ENCODE data around the gene PIGM. TPM values are rescaled to one million over a fixed set of nuclear protein-coding genes. Genes with fewer than 3 reads are reported as not detected.

Gene PIGM
- total RNA-seq, 1 donor from 2014 or later = 3.7 TPM

GRCh38 chr1:160022330-160023310, 9.2 kb downstream of the PIGM start:
- no peak for DNase-seq (ENCODE audit: low read depth)

- no peak for DNase-seq (ENCODE audit: low read depth)
These were observed 10.3 kb downstream of the PIGM start for GRCh38 chr1:160021376-160022074.

GRCh38 chr1:160020196-160020595, 11.6 kb downstream of the PIGM start:
- DNase-seq (ENCODE audit: low read depth) = no peak

GRCh38 chr1:160018900-160019299, 12.9 kb downstream of the PIGM start:
- DNase-seq (ENCODE audit: low read depth) = peak; percentile 25

GRCh38 chr1:160018347-160018746, 13.4 kb downstream of the PIGM start:
- DNase-seq (ENCODE audit: low read depth) = no peak

GRCh38 chr1:160017592-160017991, 14.2 kb downstream of the PIGM start:
- no peak for DNase-seq (ENCODE audit: low read depth)

GRCh38 chr1:160011781-160012180, 20.0 kb downstream of the PIGM start:
- DNase-seq (ENCODE audit: low read depth) = no peak

GRCh38 chr1:160009801-160010200, 22.0 kb downstream of the PIGM start:
- DNase-seq (ENCODE audit: low read depth) = no peak

GRCh38 chr1:160009081-160009480, 22.7 kb downstream of the PIGM start:
- no peak for DNase-seq (ENCODE audit: low read depth)

GRCh38 chr1:160007577-160008200, 24.1 kb downstream of the PIGM start:
- peak; percentile 53 for DNase-seq (ENCODE audit: low read depth)

GRCh38 chr1:160006312-160006940, 25.4 kb downstream of the PIGM start:
- DNase-seq (ENCODE audit: low read depth) = peak; percentile 61

GRCh38 chr1:160005070-160005469, 26.7 kb downstream of the PIGM start:
- DNase-seq (ENCODE audit: low read depth) = no peak

- DNase-seq (ENCODE audit: low read depth) = no peak
These were observed 27.4 kb downstream of the PIGM start for GRCh38 chr1:160004425-160004824.

GRCh38 chr1:160004001-160004400, 27.8 kb downstream of the PIGM start:
- no peak for DNase-seq (ENCODE audit: low read depth)

GRCh38 chr1:160001440-160001839, 30.4 kb downstream of the PIGM start:
- DNase-seq (ENCODE audit: low read depth) = no peak

- no peak for DNase-seq (ENCODE audit: low read depth)
These were observed 32.6 kb downstream of the PIGM start for GRCh38 chr1:159999204-159999603.

GRCh38 chr1:159996653-159997052, 35.1 kb downstream of the PIGM start:
- peak; percentile 43 for DNase-seq (ENCODE audit: low read depth)

- no peak for DNase-seq (ENCODE audit: low read depth)
These were observed 36.9 kb downstream of the PIGM start for GRCh38 chr1:159994896-159995295.

- DNase-seq (ENCODE audit: low read depth) = no peak
These were observed 37.9 kb downstream of the PIGM start for GRCh38 chr1:159993911-159994310.

GRCh38 chr1:159992161-159992560, 39.6 kb downstream of the PIGM start:
- DNase-seq (ENCODE audit: low read depth) = peak; percentile 27

- no peak for DNase-seq (ENCODE audit: low read depth)
These were observed 40.3 kb downstream of the PIGM start for GRCh38 chr1:159991513-159991912.

Measured in myocyte (in vitro differentiated cells).